Anterior cingulate cortex (tissue), 58 donors: Measurements from ENCODE around the gene FLYWCH1.
A peak's percentile ranks its signal among the peaks of the same experiment; 100 is the strongest.

ENCODE experiments used
- DNase-seq, 58 donors: peaks; one replicate each; lab custom pipeline; 2025; lab: John Stamatoyannopoulos, UW

Gene FLYWCH1

DNA sequence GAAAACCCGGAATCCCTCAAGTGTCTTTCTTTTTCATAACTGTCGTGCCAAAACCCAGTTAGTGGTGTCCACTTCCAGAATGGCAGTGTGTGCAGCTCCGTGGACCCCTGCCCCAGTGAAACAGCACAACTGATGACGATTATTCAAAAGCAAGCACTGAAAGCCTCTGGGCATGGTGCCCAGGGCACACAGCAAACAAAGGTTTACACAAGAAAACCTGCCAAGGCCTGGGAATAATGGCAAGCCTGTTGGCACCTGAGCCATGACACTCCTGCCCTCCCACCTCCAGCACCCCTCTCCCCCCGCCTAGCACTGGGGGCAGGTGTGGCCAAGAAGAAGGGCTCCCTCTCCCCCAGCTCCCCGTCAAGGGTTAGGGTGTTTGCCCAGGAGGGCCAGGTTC lies 65.7 kb downstream of the FLYWCH1 start:
- peak in 31 of 58 donors; percentile 12 to 76 (median 41) for DNase-seq

DNA sequence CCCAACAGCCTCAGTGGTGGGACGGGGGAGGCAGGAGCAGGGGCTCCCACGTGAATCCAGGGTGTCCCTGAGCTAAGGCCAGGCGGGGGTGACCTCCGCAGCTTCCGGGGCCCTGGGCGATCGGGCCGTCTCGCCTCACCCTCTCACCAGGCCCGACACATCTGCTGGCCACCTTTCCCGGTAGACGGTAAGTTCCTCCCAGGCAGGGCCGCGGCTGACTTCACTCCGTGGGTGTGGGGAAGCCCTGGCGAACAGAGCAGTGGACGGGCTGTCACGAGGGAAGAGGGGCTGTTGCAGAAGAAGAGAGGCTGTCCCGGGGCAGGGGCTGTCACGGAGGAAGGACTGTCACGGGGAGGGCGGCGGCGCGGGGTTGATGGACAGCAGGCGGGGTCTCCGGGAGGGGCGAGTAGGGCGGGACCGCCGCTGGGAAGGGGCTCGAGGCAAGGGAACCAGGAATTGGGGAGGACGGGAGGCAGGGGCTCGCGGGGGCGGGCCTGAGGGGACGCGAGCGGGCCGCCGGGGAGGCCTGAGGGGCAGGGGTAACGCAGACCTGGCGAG lies 68.0 kb downstream of the FLYWCH1 start:
- DNase-seq, result no peak

DNA sequence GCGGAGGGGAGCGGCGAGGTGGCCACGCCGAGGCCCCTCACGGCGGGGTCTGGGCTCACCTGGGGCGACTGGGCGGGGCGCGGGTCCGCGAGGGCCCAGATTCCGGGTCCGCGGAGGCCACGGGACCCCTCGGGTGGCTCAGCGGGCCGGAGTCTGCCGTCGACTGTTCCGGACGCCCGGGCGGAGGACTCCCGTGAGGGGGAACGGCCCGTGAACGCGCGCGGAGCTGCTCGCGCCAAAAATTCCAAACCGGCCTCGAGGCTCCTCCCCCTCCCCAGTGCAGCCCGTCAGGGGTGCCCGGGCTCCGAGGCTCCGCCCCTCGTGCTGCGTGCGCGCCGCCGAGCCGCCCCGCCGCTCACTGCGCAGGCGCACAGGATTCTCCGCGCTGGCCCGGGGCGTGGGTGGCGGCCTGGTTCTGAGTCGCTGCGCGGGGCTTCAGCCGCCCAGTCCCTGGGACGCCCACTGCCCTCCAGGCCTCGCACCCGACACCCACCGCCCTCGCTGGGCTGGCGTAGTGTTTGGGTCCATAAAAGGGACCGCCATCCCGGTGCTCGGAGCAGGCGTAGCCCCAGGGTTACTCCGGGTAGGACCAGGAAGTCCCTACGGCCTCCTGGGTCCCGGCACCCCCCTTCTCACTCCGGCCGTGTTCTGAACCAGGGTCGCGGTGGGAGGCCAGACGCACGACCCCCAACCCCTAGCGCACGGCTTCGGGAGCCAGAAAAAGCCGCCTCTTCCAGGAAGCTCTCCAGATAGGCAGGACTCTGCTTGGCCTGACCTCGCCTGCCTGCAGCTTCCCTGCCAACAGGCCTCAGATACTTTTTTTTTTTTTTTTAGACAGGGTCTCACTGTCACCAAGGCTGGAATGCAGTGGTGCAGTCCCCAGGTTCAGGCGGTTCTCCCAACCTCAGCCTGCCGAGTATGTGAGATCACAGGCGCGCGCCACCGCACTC lies 68.8 kb downstream of the FLYWCH1 start, which contains the start of gene PKMYT1:
Gene PKMYT1, minus strand, starts transcription at position 220 of the 950 bp plus-strand sequence. CDS start 789 bp downstream, outside the sequence.
- peak; percentile 30 to 89 (median 82) for DNase-seq

DNA sequence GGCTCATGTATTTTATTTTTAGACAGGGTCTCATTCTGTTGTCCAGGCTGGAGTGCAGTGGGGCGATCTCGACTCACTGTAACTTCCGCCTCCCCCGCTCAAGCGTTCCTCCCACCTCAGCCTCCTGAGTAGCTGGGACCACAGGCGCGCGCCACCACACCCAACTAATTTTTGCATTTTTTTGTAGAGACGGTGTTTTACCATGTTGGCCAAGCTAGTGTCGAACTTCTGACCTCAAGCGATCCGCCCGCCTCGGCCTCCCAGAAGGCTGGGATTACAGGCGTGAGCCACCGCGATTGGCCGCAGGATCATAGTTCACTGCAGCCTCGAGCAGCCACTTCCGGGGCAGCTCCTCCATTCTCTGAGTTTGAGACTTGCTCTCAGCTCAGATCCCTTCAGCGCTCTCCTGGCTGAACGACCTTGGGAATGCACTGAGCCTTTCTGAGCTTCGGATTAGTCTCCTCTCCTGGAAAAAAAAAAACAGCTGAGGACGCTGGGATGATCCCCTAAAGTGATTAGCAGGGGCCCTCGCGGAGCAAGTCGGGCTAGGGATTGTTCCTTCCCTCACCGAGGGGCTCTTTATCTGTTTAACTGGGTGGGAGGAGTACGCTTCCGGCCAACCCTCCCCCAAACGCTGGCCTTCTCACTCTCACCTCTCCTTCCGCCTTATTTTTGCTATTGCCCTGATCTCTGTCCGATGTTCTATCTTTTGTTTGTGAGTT lies 69.6 kb downstream of the FLYWCH1 start:
- no peak for DNase-seq

DNA sequence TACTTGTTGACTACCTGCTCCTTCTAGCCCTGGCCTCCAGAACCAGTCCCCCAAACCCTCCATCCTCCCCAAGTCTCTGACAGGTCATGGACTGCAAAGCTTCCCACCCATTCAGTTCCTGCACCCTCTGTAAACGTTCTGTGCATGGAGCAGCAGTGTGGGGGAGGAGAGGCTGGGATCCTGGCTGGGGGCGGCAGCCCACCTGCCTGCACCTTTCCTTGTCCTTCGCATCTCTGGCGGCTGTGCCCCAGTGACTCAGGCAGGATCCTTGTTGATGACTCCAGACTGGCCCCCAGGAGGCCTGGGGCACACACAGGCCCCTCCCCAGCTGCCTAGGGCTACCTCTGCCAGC lies 70.1 kb downstream of the FLYWCH1 start:
- DNase-seq, result no peak

DNA sequence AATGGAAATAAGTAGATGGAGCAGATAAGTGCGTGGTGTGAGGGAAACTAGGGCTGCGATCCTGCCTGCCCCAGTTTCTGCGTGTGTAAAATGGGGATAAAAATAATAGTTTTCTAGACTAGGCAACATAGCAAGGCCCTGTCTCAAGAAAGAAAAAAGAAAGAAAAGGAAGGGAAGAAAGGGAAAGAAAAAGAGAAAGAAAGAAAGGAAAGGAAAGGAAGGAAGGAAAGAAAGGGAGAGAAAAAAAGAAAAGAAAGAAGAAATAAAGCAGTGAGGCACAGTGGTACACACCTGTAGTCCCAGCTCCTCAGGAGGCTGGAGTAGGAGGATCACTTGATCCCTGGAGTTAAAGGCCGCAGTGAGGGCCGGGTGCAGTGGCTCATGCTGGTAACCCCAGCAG lies 70.7 kb downstream of the FLYWCH1 start:
- no peak for DNase-seq

DNA sequence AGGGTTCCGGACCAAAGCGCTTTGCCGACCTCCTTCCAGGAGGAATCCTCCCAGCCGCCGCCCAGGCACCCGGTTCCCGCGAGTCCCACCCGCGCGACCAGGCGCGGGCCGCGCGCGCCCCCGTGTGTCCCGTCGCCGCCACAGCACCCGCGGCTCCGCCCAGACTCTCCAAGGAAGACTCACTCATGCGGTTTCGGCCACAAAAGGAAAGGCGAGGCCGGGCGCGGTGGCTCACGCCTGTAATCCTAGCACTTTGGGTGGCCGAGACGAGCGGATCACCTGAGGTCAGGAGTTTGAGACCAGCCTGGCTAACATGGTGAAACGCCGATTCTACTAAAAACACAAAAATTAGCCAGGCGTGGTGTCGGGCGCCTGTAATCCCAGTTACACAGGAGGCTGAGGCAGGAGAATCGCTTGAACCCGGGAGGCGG lies 72.0 kb downstream of the FLYWCH1 start:
- peak in 54 of 58 donors; percentile 28 to 87 (median 63) for DNase-seq

DNA sequence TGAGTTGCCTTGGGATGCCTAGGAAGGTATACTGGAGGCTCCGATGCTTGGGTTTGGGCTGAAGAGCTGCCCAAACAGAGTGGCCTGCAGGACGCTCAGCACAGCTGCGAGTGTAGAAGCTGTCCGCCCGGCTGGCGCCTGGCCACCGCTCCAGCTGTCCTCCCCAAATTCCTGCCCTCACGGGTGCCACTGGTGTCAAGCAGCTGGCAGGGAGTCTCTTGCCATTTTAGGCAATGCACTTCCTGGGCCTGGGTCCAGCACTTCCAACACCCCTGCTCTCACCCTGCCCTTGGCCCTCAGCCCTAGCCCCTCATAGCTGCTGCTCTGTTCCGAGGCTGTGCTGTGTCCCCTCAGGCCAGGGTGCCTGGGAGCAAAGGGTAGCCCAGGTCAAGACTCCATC lies 73.7 kb downstream of the FLYWCH1 start:
- DNase-seq, result no peak

DNA sequence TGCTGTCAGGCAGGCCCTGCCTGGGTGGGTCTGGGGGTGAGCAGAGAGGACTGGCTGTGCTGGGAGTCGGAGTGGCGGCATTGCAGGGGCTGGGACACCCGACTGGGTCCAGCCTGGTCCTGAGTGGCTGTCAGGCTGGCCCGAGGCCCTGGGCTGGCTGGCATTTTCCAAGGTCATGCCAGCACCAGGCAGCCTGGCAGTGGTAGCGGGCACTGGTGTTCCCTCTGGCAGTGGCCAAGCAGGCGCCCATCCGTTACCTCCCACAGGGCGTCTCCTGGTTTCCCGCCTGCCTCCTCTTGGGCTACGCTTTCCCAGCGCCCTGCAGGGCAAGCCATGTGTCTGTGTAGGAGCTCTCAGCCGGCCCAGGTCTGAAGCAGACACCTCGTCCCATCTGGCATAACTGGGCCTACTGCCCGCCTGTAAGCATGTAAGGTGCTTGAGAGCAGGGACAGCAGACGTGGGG lies 74.2 kb downstream of the FLYWCH1 start:
- DNase-seq, result peak in 5 of 58 donors; percentile 12 to 37 (median 15)

DNA sequence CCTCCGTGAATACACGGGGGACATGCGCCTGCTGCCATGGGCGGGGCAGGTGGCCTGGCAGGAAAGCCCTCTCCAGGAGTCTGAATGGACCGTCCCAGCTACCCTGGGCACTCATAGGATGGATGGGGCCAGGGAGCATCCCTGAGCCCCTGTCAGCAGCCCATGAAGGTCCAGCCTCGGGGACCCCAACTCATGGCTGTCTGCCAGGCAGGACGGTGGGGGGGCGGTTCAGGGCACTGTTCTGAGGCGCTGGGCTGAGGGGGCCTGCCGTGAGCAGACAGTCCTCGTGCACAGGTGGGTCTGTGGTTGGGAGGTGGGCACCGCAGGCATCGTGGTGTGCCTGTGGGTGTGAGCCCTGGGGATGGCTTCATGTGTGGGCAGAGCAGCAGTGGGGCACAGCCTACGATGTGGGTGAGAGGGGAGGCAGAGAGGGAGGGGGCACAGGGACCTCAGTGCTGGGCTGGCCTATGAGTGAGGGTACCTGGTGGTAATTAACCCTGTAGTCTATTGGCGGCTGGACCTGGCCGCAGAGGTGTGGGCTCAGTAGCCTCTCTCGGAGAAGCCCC lies 75.0 kb downstream of the FLYWCH1 start:
- DNase-seq, result no peak

DNA sequence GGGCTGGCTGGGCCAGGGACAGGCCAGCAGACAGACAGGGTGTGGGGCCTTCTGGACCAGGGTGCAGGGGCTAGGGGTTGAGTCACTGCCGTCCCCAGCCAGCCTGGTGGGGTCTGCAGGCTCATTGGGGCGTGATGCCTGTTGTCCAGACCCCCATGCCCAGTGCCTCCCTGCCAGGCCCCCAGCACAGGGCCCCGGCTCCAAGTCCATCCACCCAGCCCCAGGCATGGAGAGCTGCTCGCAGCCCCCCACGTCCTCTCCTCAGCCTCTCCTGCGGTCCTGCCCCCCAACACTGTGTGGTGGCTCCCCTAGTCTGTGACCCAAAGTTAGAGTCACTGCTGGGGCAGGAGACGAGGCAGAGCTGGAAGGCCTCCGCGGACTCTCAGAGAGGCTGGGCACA lies 75.6 kb downstream of the FLYWCH1 start:
- DNase-seq, result no peak

DNA sequence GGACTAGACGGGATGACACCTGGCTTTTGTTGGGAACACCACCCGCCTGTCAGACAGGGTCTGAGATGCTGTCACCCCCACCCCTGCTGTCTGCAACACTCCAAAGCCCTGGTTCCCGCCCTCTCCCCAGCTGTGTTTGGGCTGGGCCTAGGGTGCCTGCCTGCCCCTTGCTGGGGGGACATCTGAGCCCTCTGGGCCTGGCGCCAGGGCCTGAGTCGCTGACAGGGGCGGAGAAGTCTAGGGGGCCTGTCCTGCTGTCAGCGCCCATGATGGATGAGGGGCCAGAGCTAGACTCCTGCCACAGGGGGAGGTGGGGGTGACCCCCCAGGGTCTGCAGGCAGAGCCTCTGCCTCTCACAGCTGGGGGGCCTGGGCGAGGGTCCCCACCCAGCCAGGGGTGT lies 76.1 kb downstream of the FLYWCH1 start:
- DNase-seq, result no peak

DNA sequence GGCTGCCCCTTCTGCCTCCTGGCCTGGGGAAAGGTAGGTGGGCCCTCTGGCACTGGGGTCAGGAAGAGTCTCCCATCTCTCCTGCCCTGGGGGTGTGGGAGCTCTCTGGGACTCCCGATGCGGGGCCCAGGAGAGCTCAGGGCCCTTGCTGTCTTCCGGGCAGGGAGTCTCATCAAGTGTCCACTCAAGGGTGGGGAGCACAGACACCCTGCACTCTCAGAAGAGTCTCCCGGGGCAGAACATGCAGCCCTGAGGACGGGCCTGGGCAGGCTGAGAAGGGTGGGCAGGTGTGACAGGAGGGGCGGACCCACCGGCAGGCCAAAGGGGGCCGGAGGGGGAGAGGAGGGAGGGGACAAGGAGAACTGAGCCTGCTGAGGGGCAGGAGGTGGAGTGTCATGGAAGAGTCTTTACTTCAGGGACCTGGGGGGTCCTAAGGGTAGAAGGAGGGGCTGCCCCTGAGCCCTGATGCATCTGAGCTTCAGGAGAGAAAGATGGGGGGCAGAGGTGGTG lies 76.9 kb downstream of the FLYWCH1 start:
- DNase-seq, result no peak

DNA sequence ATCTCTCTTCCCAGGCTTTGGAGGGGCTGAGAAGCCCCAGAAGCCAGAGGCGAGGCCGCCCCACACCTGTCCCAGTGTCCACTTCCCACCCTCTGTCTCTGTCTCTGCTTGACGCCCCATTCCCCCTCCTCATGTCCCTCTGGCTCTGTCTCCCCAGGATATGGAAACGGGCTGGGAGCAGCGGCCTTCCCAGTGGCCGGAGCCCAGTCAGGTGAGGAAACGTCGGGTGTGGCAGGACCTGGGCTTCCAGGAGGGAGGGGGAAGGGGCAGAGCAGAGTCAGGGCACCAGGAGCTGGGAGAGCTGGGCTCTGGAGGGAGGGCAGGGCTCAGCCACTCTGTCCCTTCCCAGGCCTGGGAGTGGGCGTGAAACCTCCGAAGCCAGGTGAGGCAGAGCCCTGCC lies 79.2 kb downstream of the FLYWCH1 start:
- DNase-seq, result no peak

DNA sequence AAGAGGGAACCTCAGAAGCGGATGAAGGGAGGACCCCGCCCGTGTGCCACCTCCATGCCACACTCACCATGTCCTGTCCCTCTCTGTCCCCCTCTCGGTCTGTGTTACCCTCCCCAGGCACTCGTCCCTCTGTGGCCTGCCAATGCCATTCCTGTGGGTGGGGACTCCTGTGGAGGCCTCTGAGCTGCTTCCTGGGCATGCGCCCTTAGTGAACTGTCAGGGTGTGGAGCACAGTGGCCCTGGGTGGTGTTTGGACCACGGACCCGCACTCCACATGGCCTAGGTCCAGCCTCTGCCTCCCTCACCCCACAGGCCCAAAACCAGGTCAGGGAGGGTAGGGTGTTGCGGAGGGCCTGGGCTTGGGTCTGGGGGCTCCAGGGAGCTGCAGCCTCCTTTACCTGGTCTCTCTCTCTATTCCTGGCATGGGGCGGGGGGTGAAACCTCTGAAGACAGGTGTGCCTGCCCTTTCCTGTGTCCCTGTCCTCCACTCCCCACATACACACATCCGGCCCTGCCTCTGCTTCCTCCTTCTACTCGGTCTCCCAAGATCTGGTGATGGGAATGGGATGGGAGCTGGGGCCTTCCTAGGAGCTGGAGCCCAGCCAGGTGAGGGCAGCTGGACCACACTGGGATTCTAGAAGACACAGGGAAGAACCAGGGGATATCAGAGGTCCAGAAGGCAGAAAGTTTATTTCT lies 80.0 kb downstream of the FLYWCH1 start:
- no peak for DNase-seq

DNA sequence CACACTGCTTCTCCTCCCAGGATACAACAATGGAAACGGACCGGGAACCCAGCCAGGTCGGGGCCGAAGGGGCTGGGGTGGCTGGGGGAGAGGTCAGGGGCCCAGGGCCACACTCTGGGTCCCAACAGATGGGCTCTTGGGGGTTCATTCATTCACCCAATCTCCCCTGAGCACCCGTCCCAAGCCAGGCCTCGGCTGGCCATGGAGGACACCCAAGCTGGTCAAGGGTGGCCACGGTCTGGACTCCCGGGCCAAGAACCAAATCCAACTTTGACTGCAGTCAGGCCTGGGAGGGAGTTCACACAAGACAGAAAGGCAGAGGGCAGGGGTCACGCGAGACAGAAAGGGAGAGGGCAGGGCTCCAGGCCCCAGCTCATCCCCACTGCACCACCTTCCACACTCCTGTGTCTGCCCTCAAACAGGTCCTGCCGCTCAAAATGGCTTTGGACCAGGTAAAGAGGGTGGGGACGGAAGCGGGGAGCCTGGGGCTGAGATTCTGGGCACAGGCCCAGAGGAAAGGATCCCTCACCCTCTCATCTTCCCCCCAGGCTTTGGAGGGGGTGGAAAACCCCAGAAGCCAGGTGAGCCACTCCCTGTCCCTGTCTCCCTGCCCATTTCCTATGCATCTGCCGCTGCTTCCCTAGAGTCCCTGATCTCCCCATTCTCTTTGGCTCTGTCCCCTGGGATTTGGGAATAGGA lies 80.8 kb downstream of the FLYWCH1 start:
- DNase-seq, result no peak

DNA sequence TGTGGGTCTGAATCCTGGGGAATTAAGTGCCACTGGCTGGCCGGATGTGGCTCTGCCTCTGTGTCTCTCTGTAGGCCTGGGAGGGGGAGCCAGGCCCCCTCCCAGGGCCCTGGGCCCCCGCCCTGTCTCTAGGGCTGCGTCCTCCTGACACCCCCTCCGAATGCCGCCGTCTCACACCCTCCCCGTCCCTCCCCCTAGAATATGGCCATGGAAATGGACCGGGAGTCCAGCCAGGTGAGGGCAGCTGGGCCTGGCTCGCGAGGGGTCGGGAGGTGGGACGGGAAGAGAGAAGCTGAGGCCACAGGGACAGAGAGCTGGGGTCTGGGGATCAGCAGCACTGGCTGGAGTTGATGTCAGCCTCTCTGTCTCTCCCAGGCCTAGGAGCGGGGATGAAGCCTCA lies 84.6 kb downstream of the FLYWCH1 start:
- DNase-seq, result no peak

DNA sequence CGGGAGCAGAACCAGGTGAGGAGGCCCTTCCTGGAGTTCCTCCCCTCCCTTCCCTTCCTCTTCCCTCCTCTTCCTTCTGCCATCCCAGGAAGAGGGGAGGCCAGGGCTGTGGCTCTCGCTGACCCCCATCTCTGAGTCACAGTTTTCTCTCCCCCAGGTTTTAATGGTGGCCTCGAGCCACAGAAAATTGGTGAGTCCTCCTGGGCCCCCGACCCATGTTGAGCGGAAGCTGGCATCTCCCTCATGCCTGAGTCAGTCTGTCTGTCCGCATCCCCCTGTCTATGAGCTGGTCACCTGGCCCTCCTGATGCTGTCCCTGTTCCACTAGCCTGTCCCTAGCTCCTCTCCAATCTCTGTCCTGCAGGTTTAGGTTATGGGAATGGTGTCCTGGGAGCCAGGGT lies 88.2 kb downstream of the FLYWCH1 start:
- no peak for DNase-seq

DNA sequence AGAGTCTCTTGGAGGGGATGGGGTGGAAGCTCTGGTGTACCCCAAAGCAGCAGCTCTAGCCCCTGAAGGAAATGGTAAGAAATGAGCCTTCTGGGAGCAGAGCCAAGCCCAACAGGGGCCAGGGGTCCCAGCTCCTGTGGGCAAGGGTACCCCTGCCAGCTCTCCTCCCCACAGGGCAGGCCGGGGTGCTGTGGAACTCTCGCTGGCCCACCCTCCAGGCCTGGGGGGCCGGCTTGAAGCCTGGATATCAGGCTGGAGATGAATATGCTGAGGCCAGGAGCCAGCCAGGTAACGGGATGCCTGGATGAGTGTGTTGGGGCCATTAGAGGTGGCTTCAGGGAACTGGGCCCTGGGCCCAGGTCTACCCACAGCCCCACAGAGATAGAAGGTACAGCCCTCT lies 88.8 kb downstream of the FLYWCH1 start:
- DNase-seq, result no peak
